Heart right ventricle (tissue), 16 donors: ENCODE measurements around the gene GMDS. TPM values are rescaled to one million over a fixed set of nuclear protein-coding genes. Genes with fewer than 3 reads are reported as not detected.

ENCODE experiments used
- ATAC-seq, 8 donors: fragments of 200-7000 bp; cut with Tn5 transposase; one replicate each; pipeline ENCODE4 v1.9.1; 2020; ENCODE audit warnings: mild to moderate bottlenecking in 8 of 8, moderate library complexity in 8 of 8, moderate number of reproducible peaks in 1 of 8
- DNase-seq, 2 donors: peaks; one replicate each; pipeline ENCODE4 v3.0.0-alpha.2; 2020
- H3K27ac ChIP-seq, 10 donors: fragments of 200-600 bp; sonication (generic) in 2 of 10; one replicate each; pipeline versions ENCODE4 v1.5.0 to v1.8.0; 2020 to 2022; ENCODE audit warnings: mild to moderate bottlenecking in 3 of 10
- H3K27me3 ChIP-seq, 7 donors: fragments of 200-600 bp; one replicate each; pipeline ENCODE4 v1.8.0; 2021 to 2022; ENCODE audit warnings: mild to moderate bottlenecking in 2 of 7
- H3K36me3 ChIP-seq, 9 donors: fragments of 200-600 bp; sonication (generic) in 1 of 9; one replicate each; pipeline versions ENCODE4 v1.5.0 to v1.8.0; 2020 to 2022; ENCODE audit warnings: mild to moderate bottlenecking in 2 of 9
- H3K4me1 ChIP-seq, 9 donors: fragments of 200-600 bp; sonication (generic) in 1 of 9; one replicate each; pipeline versions ENCODE4 v1.5.0 to v1.8.0; 2020 to 2022; ENCODE audit warnings: mild to moderate bottlenecking in 4 of 9
- H3K4me3 ChIP-seq, 10 donors: fragments of 200-600 bp; sonication (generic) in 2 of 10; one replicate each; pipeline versions ENCODE4 v1.5.0 to v1.8.0; 2020 to 2022; ENCODE audit warnings: mild to moderate bottlenecking in 7 of 10, moderate library complexity in 2 of 10
- H3K9me3 ChIP-seq, 11 donors: fragments of 200-600 bp in 10 of 11; sonication (generic) in 2 of 11; one replicate each; pipeline versions ENCODE4 v1.5.0 to v1.8.0; 2013 to 2022; ENCODE audit warnings: mild to moderate bottlenecking in 2 of 11, control low read depth in 1 of 11, moderate library complexity in 1 of 11
- WGBS, 2 donors: extraction: QIAGEN DNeasy Blood & Tissue Kit; methylation state at CpG; one replicate each; pipeline ENCODE4 v1.1.7; 2013; ENCODE audit warnings: inconsistent platforms in 1 of 2; 5-methylcytosine and 5-hydroxymethylcytosine counted together
- intact Hi-C, 10 donors: fragments of 100-400 bp; cut with DNase I; formaldehyde crosslinking; loops; one replicate each; pipeline versions ENCODE4 v1.11.1 to v1.14.2; 2022
- polyA plus RNA-seq, 2 donors: library from polyadenylated mRNA; stranded (reverse); fragments of 200-250 nt; gene quantifications; one replicate each; pipeline ENCODE4 v1.2.3, GENCODE V29; 2013
- total RNA-seq, 10 donors: library from RNA; stranded (reverse); fragmentation: NEBNext Ultra II Directional in 3 of 10; extraction: Animal tissue kit (Norgen Biotek cat#: 25700) in 3 of 10; gene quantifications; one replicate each; pipeline versions ENCODE4 v1.2.1 to v1.2.4, GENCODE V29; 2021 to 2023
- TF ChIP-seq, protein P1 (sequence below), 9 donors: fragments of 200-600 bp; sonication (generic) in 2 of 9; IDR thresholded peaks; one replicate each; pipeline versions ENCODE4 v1.5.0 to v1.8.0; 2021 to 2022; ENCODE audit warnings: antibody characterized with exemption in 9 of 9, mild to moderate bottlenecking in 5 of 9, moderate library complexity in 1 of 9
- donor health status: Arrhythmogenic right ventricular cardiomyopathy.
- donor health status: ischemic (EF 13 %, LVEDD 7.1; RV severe dilation, severe dysfunction).
- donor health status: healthy with polysubstance abuse.
- donor health status: DM: no; HTN: yes; CAD: no.
- donor health status: DM: no; HTN: no; CAD: no.
- donor health status: ischemic (EF 25% LVEDD 6.9; RV normal size, moderate dysfunction).
- donor health status: ischemic (EF 25% LVEDD 5.7; RV mildly dilated, moderate dysfunction).
- donor health status: healthy.
- donor health status: DM: yes; HTN: yes; CAD: no.
- donor health status: Ischemic cardiomyopathy.
- donor health status: ischemic (EF 35%, LVEDD 5.7; RV mildly dilated, moderate dysfunction).
- donor health status: nonischemic (EF 11% LVEDD 7.7; RV severe dilation, severe dysfunction).
- donor health status: DM: yes; HTN: yes; CAD: no.
- donor health status: PGD.
- donor health status: ischemic (EF 29% LVEDD 5.4; RV normal size, mild dysfunction).
- donor health status: nonischemic (EF 23%, LVEDD 6.1; RV moderate dilation, normal function).

Gene GMDS
- total and polyA plus RNA-seq, 12 donors: 5.0 to 10.6 (median 6.9) TPM

DNA sequence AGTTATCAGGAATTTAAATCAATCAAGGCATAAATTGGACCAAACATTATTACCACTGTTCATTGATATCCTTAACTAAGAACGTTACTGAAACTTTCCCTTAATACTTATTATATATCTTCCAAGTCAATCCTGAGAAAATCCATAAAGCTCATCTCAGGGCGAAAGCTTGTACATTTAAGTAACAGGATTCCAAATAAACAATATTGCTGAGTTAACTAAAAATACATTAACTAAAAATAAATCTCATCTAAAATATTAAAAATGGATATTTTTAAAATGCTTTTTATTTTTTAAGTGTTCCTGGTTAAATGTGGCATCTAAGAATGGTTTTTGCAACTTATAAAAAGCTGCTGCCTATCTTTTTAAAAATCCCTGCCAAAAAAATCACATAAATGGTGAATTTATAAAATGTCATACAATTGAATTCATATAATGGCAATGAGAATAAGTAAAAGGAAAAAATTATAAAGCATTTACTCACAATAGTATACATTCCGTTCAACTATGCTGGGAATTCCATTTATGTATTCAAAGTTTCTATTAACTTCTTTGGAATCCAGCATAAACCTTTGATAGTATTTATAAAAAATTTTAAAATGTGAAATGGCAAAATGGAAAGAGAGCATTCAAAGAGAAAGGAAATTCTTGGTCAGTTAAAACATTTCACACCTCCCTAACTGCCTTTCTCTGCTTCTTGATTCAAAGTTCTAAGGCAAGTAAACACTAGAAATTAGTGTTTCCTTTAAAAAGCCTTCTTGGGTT is 20.8 kb upstream of the GMDS start:
- peaks cover 0 to 57% (median 9%) of the 10 kb centered on the region in 9 donors for H3K36me3 ChIP-seq
- DNase-seq (no peak), ATAC-seq (no peak)
- no peaks in the 10 kb centered on the region for H3K27me3 ChIP-seq
- WGBS, 2 donors: 78 to 80% methylated on average over 3 of the region's 3 CpGs
- no peak overlapping the region for H3K4me3 ChIP-seq
- intact Hi-C loops: no loop called here
- no peaks in the 10 kb centered on the region for H3K4me1 ChIP-seq
- H3K9me3 ChIP-seq: no peaks in the 10 kb centered on the region
- TF ChIP-seq, protein P1, sequence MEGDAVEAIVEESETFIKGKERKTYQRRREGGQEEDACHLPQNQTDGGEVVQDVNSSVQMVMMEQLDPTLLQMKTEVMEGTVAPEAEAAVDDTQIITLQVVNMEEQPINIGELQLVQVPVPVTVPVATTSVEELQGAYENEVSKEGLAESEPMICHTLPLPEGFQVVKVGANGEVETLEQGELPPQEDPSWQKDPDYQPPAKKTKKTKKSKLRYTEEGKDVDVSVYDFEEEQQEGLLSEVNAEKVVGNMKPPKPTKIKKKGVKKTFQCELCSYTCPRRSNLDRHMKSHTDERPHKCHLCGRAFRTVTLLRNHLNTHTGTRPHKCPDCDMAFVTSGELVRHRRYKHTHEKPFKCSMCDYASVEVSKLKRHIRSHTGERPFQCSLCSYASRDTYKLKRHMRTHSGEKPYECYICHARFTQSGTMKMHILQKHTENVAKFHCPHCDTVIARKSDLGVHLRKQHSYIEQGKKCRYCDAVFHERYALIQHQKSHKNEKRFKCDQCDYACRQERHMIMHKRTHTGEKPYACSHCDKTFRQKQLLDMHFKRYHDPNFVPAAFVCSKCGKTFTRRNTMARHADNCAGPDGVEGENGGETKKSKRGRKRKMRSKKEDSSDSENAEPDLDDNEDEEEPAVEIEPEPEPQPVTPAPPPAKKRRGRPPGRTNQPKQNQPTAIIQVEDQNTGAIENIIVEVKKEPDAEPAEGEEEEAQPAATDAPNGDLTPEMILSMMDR (IDR thresholded peaks at IDR 0.05): no peak
- no peak overlapping the region for H3K27ac ChIP-seq

DNA sequence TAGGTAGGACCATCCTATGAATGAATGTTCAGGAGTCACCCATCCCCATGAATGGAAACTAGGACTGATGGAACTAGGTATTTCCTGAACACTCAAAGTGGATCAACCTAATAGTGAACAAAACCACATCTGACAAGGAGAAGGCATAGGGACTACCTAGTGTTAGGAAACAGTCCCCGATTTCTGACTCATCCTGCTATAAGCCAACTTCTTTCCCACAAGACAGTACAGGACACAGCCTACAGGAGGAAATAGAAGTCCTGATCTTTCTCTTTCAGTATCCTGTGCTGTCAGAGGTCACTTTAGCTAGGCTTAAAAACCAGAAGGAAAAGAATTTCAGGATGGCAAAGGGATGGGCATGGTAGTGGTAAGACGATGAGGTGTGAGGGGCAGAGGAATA is 19.5 kb upstream of the GMDS start:
- Histone ChIP-seq H3K9me3 (no peaks in the 10 kb centered on the region), H3K4me3 (no peak overlapping the region), H3K4me1 (no peaks in the 10 kb centered on the region), H3K27me3 (no peaks in the 10 kb centered on the region), H3K36me3 (peaks cover 0 to 47% (median 6%) of the 10 kb centered on the region in 9 donors), H3K27ac (no peak overlapping the region)
- intact Hi-C loops: no loop called here
- TF ChIP-seq, protein P1 (IDR thresholded peaks at IDR 0.05): no peak
- ATAC-seq (no peak), DNase-seq (no peak)
- 70 to 93% methylated on average over 2 of the region's 2 CpGs for WGBS, 2 donors

DNA sequence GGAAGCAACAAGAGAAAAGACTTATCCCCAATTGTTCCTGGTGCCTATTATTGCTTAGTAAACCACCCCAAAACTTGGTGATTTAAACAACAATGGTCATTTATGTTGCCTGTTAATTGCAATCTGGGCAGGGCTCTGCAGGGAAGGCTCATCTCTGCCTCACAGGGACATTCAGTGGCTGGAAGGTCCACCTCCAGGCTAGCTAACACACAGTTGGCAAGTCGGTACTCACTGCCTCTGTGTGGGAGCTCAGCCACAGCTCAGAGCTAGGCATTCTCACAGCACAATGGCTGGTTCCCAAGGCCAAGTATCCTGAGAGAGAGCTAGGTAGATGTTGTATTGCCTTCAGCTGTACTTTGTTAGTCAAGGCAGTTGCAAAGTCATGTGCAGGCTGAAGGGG is 18.5 kb upstream of the GMDS start:
- intact Hi-C loops: no loop called here
- Histone ChIP-seq H3K27ac (no peak overlapping the region), H3K36me3 (peaks cover 0 to 40% (median 0%) of the 10 kb centered on the region in 9 donors), H3K9me3 (no peaks in the 10 kb centered on the region), H3K27me3 (no peaks in the 10 kb centered on the region), H3K4me3 (no peak overlapping the region), H3K4me1 (no peaks in the 10 kb centered on the region)
- 97 to 100% methylated on average over 1 of the region's 1 CpG for WGBS, 2 donors
- TF ChIP-seq, protein P1 (IDR thresholded peaks at IDR 0.05): no peak
- DNase-seq: no peak
- ATAC-seq: no peak

DNA sequence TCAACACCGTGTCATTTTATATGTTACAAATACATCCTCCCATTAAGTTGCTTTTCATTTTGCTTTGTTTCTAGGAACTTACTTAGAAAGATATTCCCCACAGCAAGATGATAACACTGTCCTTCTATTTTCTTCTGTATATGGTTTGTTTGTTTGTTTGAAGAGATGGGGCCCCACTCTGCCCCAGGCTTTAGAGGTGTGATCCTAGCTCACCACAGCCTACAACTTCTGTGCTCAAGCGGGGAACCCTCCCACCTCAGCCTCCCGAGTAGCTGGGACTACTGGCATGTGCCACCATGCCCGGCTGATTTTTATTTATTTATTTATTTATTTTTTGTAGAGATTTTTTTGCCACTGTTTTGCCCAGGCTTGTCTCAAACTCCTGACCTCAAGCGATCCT is 14.2 kb upstream of the GMDS start:
- Histone ChIP-seq H3K27me3 (no peaks in the 10 kb centered on the region), H3K27ac (no peak overlapping the region), H3K9me3 (peaks cover 0 to 12% (median 3%) of the 10 kb centered on the region in 11 donors), H3K36me3 (peaks cover 0 to 29% (median 0%) of the 10 kb centered on the region in 9 donors), H3K4me3 (no peak overlapping the region), H3K4me1 (no peaks in the 10 kb centered on the region)
- 95 to 97% methylated on average over 5 of the region's 5 CpGs for WGBS, 2 donors
- DNase-seq (no peak), ATAC-seq (no peak)
- intact Hi-C loops: no loop called here
- TF ChIP-seq, protein P1 (IDR thresholded peaks at IDR 0.05): no peak
